HFFc6 (cell line): ENCODE measurements around the gene SUCNR1. TPM values are rescaled to one million over a fixed set of nuclear protein-coding genes. Genes with fewer than 3 reads are reported as not detected.
"Not testable (repeated sequence)": the region's sequence is repeated elsewhere in the genome, so short reads cannot be mapped to it uniquely, and the experiment has no call there.

ENCODE experiments used
- DNase-seq: peaks from one replicate; pipeline ENCODE4 v3.0.0-alpha.2; 2018
- H3K27ac Mint-ChIP-seq: 2 replicates; pipeline ENCODE4 v1.8.0; 2020; ENCODE audit warnings: mild to moderate bottlenecking, mixed read lengths
- H3K27me3 Mint-ChIP-seq: 2 replicates; pipeline ENCODE4 v1.8.0; 2021; ENCODE audit warnings: mild to moderate bottlenecking, moderate library complexity, mixed read lengths; ENCODE audit not compliant: insufficient read depth
- H3K36me3 Mint-ChIP-seq: 2 replicates; pipeline ENCODE4 v1.8.0; 2021; ENCODE audit warnings: low read depth, mixed read lengths
- H3K4me1 Mint-ChIP-seq: 2 replicates; pipeline ENCODE4 v1.8.0; 2020; ENCODE audit warnings: low read depth, mixed read lengths
- H3K4me3 Mint-ChIP-seq: 2 replicates; pipeline ENCODE4 v1.8.0; 2020; ENCODE audit warnings: mild to moderate bottlenecking, moderate library complexity, mixed read lengths
- H3K9me3 Mint-ChIP-seq: 2 replicates; pipeline ENCODE4 v1.8.0; 2020; ENCODE audit warnings: mild to moderate bottlenecking, mixed read lengths
- total RNA-seq, 6 experiments: library from RNA; stranded (reverse); fragmentation: NEBNext Ultra II Directional; extraction: Animal tissue kit (Norgen Biotek cat#: 25700); gene quantifications; 2 replicates in 1 of 6; 3 replicates in 5 of 6; pipeline ENCODE4 v1.2.3, GENCODE V29; 2021
- TF ChIP-seq, protein P1 (sequence below): fragments of 200-600 bp; sonication (generic); IDR thresholded peaks from 2 replicates; pipeline ENCODE4 v1.5.0; 2021; ENCODE audit warnings: antibody characterized with exemption, mild to moderate bottlenecking

Gene SUCNR1
- total RNA-seq, 6 experiments from 2014 or later: not detected

DNA sequence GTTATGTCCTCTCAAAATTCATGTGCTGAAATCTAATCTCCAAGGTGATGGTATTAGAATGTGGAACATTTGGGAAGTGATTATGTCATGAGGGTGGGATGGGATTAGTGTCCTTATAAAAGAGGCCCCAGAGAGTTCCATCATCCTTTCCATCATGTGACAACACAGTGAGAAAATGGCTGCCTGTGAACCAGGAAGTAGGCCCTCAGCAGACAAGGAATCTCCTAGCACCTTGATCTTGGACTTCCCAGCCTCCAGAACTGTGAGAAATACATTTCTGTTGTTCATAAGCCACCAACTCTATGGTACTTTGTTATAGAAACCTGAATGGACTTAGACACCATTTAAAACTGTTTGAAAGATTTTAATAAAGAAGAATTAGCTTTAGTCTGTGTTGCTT is 20.8 kb downstream of the SUCNR1 start:
- TF ChIP-seq, protein P1, sequence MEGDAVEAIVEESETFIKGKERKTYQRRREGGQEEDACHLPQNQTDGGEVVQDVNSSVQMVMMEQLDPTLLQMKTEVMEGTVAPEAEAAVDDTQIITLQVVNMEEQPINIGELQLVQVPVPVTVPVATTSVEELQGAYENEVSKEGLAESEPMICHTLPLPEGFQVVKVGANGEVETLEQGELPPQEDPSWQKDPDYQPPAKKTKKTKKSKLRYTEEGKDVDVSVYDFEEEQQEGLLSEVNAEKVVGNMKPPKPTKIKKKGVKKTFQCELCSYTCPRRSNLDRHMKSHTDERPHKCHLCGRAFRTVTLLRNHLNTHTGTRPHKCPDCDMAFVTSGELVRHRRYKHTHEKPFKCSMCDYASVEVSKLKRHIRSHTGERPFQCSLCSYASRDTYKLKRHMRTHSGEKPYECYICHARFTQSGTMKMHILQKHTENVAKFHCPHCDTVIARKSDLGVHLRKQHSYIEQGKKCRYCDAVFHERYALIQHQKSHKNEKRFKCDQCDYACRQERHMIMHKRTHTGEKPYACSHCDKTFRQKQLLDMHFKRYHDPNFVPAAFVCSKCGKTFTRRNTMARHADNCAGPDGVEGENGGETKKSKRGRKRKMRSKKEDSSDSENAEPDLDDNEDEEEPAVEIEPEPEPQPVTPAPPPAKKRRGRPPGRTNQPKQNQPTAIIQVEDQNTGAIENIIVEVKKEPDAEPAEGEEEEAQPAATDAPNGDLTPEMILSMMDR: no peak

DNA sequence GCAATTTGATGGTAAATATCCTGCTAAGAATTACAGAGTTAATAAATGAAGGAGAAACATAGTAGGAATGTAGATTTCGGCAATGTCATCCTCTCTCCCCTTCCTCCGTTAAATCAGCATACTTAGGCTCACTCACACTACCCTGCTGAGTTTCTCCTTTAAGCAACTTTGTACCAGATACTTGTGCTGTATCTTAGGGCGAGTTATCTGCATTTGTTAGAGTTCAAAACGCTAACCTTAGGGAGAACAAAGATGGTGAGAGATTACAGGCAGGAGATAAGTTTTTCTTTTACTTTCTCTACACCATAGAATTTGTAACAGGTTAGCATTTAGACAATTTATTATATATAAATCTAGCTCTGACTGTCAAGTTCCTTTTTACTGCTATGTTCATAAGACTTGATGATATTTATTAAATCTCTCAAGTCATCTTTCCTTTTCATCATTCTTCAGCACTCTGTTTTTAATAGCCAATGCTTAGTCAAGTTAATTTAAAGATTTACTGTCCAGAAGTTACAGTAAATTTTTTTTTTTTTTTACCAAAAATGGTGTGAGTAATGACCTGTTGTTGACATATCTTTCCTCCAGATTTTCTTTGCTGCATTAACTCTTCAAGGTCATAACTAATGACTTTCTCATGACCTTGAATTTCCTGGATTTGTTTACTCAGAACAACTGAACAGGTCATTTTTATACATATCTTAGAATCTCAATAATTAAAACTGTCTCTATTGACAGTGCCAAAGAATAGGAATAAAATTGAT is 22.2 kb downstream of the SUCNR1 start:
- no peak for DNase-seq
- TF ChIP-seq, protein P1: no peak
- H3K9me3 Mint-ChIP-seq: no peaks in the 10 kb centered on the region
- no peak overlapping the region for H3K4me3 Mint-ChIP-seq
- no peaks in the 10 kb centered on the region for H3K27me3 Mint-ChIP-seq
- no peak overlapping the region for H3K27ac Mint-ChIP-seq
- no peaks in the 10 kb centered on the region for H3K36me3 Mint-ChIP-seq
- H3K4me1 Mint-ChIP-seq: peaks cover 32% of the 10 kb centered on the region

More for the DNA sequence above, 20.8 kb downstream of the SUCNR1 start:
- H3K4me3 Mint-ChIP-seq: no peak overlapping the region
- no peak for DNase-seq
- H3K9me3 Mint-ChIP-seq: no peaks in the 10 kb centered on the region
- H3K36me3 Mint-ChIP-seq: no peaks in the 10 kb centered on the region
- H3K27me3 Mint-ChIP-seq: no peaks in the 10 kb centered on the region; the same call in 1 of the 2 replicates
- peaks cover 23% of the 10 kb centered on the region for H3K4me1 Mint-ChIP-seq
- H3K27ac Mint-ChIP-seq: no peak overlapping the region

DNA sequence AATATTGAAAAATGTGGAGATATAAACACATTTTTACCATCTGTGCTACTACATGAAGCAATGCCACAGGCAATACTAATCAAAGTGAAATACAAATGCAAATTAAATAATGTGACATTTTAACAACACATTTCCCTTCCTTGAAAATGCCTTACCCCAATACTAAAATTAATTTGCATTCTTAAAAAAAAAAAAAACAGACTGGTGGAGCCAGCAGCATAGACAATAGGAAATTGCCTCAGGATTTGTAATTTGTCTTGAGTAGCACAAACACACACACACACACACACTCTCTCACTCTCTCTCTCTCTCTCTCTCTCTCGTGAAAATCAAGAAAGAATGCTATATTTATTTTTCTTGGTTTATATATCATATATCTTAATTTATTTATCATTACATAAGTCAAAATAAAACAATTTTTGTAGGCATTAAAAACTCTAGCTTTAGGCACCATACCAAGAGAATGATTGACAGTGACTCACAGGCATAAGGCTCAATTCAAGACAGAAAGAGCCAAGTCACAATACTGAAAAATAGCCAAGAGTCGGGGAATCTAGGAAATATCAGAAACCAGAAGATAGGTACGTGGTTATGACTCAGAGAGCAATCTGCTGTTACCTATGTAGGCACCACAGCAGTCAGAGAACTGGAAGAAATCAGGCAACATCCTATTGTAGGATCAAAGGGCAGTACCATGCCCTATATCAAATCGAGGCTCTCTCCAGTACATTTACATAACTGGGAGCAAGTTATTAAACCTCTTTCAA is 23.0 kb downstream of the SUCNR1 start:
- Mint-ChIP-seq H3K9me3 (no peaks in the 10 kb centered on the region), H3K4me3 (no peak overlapping the region), H3K4me1 (peaks cover 36% of the 10 kb centered on the region), H3K36me3 (no peaks in the 10 kb centered on the region), H3K27me3 (no peaks in the 10 kb centered on the region), H3K27ac (no peak overlapping the region)
- no peak for DNase-seq
- TF ChIP-seq, protein P1: no peak

DNA sequence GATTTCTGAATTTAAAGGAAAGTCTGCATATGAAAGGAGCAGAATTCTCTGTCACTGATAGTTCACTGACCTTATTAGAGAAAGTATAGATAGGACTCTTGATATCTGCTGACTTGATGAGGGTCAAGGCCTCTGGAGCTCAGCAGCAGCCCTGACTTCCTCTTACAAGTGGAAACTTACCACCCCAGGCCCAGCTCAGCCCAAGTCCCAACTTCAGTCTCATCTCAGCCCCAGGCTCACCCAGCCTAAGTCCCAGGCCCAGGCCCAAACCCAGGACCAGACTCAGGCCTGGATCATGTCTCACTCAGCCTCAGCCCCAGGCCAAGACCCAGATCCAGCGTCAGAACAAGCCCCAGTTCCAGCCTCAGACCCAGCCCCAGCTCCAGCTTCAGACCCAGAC is 24.7 kb downstream of the SUCNR1 start:
- DNase-seq, H3K27me3 Mint-ChIP-seq, H3K36me3 Mint-ChIP-seq: not testable (repeated sequence)

DNA sequence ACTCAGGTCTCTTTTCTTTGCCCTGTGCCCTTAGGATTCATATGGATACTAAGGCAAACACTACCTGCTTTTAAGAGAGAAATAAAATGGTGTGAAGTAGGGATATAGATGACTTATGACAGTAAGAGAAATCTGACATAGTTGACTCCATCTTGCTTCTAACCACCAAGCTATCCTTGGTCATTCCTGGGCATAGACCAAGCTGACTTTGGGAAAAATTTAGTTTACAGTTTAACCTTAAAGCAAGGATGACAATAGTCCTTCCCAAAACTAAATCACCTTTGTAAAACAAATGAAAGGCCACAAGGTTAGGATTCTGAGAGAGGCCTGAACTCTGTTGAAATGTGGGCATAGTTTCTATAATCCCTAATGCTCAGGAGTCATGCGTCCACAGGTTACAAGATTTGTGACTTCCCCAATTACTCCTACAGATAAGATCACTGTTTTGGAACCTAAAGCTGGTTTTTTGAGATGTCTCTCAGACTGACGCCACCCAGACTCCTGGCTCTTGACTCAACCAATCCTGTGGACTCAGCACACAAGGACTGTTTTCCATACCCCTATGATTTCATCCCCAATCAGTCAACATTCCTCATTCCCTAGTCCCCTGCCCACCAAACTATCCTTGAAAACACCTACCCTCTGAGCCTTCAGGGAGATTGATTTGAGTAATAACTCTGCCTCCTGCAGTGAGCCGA is 25.3 kb downstream of the SUCNR1 start:
- H3K36me3 Mint-ChIP-seq, H3K27me3 Mint-ChIP-seq, H3K27ac Mint-ChIP-seq, H3K9me3 Mint-ChIP-seq, DNase-seq, H3K4me3 Mint-ChIP-seq: not testable (repeated sequence)
- peaks cover 59% of the 10 kb centered on the region for H3K4me1 Mint-ChIP-seq

More for the DNA sequence above, 24.7 kb downstream of the SUCNR1 start:
- peaks cover 53% of the 10 kb centered on the region for H3K4me1 Mint-ChIP-seq
- H3K4me3 Mint-ChIP-seq, H3K27ac Mint-ChIP-seq, H3K9me3 Mint-ChIP-seq: not testable (repeated sequence)

DNA sequence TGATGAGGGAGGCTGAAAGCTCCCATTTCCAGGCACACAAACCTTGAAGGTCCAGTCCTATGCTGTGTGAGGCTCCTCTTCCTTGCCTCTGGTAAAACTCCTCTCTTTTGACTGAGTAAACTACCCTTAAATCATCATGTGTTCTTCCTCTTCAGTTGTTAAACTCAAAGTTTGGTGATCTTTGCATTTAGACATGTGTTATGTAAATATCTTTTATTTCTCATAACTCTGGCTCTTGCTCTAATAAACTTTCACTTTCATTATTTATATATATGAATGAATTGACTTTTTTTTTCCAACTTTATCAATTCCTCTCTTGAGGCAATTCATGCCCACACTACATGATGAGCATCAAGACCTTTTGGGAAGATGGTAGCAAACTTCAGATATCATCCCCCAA is 26.6 kb downstream of the SUCNR1 start:
- Mint-ChIP-seq H3K9me3 (no peaks in the 10 kb centered on the region), H3K27ac (peak overlapping the region; percentile 75), H3K36me3 (no peaks in the 10 kb centered on the region), H3K4me3 (peak overlapping the region; percentile 55; the same call in 1 of the 2 replicates), H3K27me3 (no peaks in the 10 kb centered on the region), H3K4me1 (peaks cover 72% of the 10 kb centered on the region)
- DNase-seq: no peak
- TF ChIP-seq, protein P1: no peak
